HepG2 (cell line): Measurements from ENCODE around the gene NUP88. TPM values are rescaled to one million over a fixed set of nuclear protein-coding genes. Genes with fewer than 3 reads are reported as not detected.
A peak's percentile ranks its signal among the peaks of the same experiment; 100 is the strongest.

Experiments used
- BRCA1 ChIP-seq: sonication (generic); formaldehyde crosslinking; IDR thresholded peaks from 2 replicates; pipeline ENCODE4 v1.4.0; 2020; ENCODE audit warnings: missing genetic modification reagents
- CAMTA2 ChIP-seq: sonication (generic); formaldehyde crosslinking; IDR thresholded peaks from 2 replicates; pipeline ENCODE4 v1.4.0; 2020; ENCODE audit warnings: mild to moderate bottlenecking, missing genetic modification reagents, borderline replicate concordance
- ELF1 ChIP-seq: sonication (generic); formaldehyde crosslinking; IDR thresholded peaks from 2 replicates; pipeline ENCODE4 v1.4.0; 2020; ENCODE audit warnings: missing genetic modification reagents
- HCFC1 ChIP-seq: fragments of 150-350 bp; IDR thresholded peaks from 2 replicates; pipeline ENCODE4 v1.6.1; 2014; ENCODE audit warnings: low read depth, low read length
- NR2C2 ChIP-seq: sonication (generic); formaldehyde crosslinking; IDR thresholded peaks from 2 replicates; pipeline ENCODE4 v1.4.0; 2020; ENCODE audit warnings: missing genetic modification reagents, mild to moderate bottlenecking, moderate library complexity, borderline replicate concordance
- SYNCRIP ChIP-seq: fragments of 200-400 bp; formaldehyde crosslinking; IDR thresholded peaks from 2 replicates; pipeline ENCODE4 v1.6.1; 2018; ENCODE audit warnings: mild to moderate bottlenecking, low read depth, low read length; ENCODE audit not compliant: insufficient read depth
- THAP11 ChIP-seq: IDR thresholded peaks from 2 replicates; pipeline ENCODE4 v1.6.1; 2016; ENCODE audit warnings: missing biosample characterization, missing genetic modification reagents
- ZFP82 ChIP-seq: sonication (generic); formaldehyde crosslinking; IDR thresholded peaks from 2 replicates; pipeline ENCODE4 v1.5.1; 2020; ENCODE audit warnings: mild to moderate bottlenecking, missing genetic modification reagents, borderline replicate concordance
- ZMYM3 ChIP-seq: sonication (generic); formaldehyde crosslinking; IDR thresholded peaks from 2 replicates; pipeline ENCODE4 v1.5.1; 2020; ENCODE audit warnings: mild to moderate bottlenecking, missing genetic modification reagents
- ZNF234 ChIP-seq: sonication (generic); formaldehyde crosslinking; conservative IDR thresholded peaks from 2 replicates; pipeline ENCODE4 v1.5.1; 2020; ENCODE audit warnings: mild to moderate bottlenecking, missing genetic modification reagents
- ZNF292 ChIP-seq: sonication (generic); formaldehyde crosslinking; IDR thresholded peaks from 2 replicates; pipeline ENCODE4 v1.8.1; 2022; ENCODE audit warnings: mild to moderate bottlenecking, low read depth, missing genetic modification reagents, borderline replicate concordance
- ZNF44 ChIP-seq: sonication (generic); formaldehyde crosslinking; IDR thresholded peaks from 2 replicates; pipeline ENCODE4 v1.5.1; 2020; ENCODE audit warnings: mild to moderate bottlenecking, missing genetic modification reagents
- ZNF558 ChIP-seq: sonication (generic); formaldehyde crosslinking; IDR thresholded peaks from 2 replicates; pipeline ENCODE4 v1.9.0; 2022; ENCODE audit warnings: mild to moderate bottlenecking, missing genetic modification reagents, borderline replicate concordance
- polyA plus RNA-seq, 8 experiments: library from polyadenylated mRNA; depleted of rRNA in 3 of 8; stranded (reverse) in 7 of 8; unstranded in 1 of 8; fragments of >200 nt; fragmentation: Illumina TruSeq in 4 of 8; extraction: Trizol in 4 of 8; gene quantifications; 2 replicates each; pipeline versions ENCODE4 v1.2.1 to v1.2.3, GENCODE V29; 2011 to 2016; ENCODE audit warnings: low read depth in 4 of 8, missing spikeins in 1 of 8, mixed read lengths in 1 of 8; ENCODE audit not compliant: insufficient read depth in 1 of 8
- total RNA-seq, 5 experiments: library from RNA; depleted of rRNA; stranded (reverse); fragments of >200 nt; fragmentation: Illumina TruSeq; extraction: Trizol; gene quantifications; 2 replicates each; pipeline ENCODE4 v1.2.3, GENCODE V29; 2016; ENCODE audit warnings: low read depth in 1 of 5
- TF ChIP-seq, protein P1 (sequence below): sonication (generic); formaldehyde crosslinking; conservative IDR thresholded peaks from 2 replicates; pipeline ENCODE4 v1.4.0; 2020; ENCODE audit warnings: missing genetic modification reagents
- TF ChIP-seq, protein P2 (sequence below): sonication (generic); formaldehyde crosslinking; conservative IDR thresholded peaks from 2 replicates; pipeline ENCODE4 v1.4.0; 2020; ENCODE audit warnings: missing genetic modification reagents
- TF ChIP-seq, protein P3 (sequence below): IDR thresholded peaks from 2 replicates; pipeline ENCODE4 v1.6.1; 2016; ENCODE audit warnings: mild to moderate bottlenecking
- TF ChIP-seq, protein P4 (sequence below): sonication (generic); formaldehyde crosslinking; IDR thresholded peaks from 2 replicates; pipeline ENCODE4 v1.9.0; 2021; ENCODE audit warnings: missing genetic modification reagents, mild to moderate bottlenecking, borderline replicate concordance
- TF ChIP-seq, protein P5 (sequence below): sonication (generic); formaldehyde crosslinking; IDR thresholded peaks from 2 replicates; pipeline ENCODE4 v1.5.0; 2020; ENCODE audit warnings: mild to moderate bottlenecking, missing genetic modification reagents
- TF ChIP-seq, protein P6 (sequence below): sonication (generic); formaldehyde crosslinking; IDR thresholded peaks from 2 replicates; pipeline ENCODE4 v1.8.1; 2022; ENCODE audit warnings: mild to moderate bottlenecking, missing genetic modification reagents

NUP88 gene
- total and polyA plus RNA-seq, 2 of the 13 experiments (the other 11 are each of a cell fraction or from before 2014, with no cell fraction given) = 48.2 to 130 TPM

DNA sequence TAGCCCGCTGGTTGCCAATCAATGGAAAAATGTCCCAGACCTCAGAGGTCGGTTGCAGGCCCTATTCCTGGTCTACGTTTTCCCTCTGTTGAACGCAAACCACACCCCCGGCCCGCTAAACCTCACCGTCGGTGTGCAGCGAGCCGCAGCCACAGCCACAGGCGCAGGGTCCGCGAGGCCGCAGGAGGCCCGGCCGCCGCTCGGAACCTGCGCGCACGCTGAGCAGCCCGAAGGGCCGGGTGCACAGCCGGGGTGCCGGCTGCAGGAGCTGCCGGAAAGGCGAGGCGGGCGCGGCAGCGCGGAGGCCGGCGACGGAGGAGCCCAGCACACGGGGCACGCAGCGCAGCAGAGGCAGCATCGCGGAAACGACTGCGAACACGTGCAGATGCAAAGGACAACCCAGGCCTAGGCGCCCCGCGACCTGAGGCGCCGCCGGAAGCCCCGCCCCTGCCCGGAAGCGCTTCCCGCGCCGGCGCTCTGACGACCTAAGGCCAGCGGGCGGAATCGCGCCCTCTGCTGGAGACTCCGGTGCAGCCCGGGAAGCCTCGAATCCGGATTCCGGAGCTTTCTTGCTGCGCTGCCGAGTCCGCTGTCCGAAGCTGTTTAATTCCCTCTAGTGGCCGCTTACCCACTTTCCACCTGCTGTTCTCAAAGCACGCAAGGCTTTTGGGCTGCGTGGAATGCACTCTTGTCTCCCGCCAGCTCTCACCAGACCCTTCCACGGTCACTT is 19.4 kb upstream of the NUP88 start, which contains the start of gene C1QBP (continued):
- TF ChIP-seq, protein P1, sequence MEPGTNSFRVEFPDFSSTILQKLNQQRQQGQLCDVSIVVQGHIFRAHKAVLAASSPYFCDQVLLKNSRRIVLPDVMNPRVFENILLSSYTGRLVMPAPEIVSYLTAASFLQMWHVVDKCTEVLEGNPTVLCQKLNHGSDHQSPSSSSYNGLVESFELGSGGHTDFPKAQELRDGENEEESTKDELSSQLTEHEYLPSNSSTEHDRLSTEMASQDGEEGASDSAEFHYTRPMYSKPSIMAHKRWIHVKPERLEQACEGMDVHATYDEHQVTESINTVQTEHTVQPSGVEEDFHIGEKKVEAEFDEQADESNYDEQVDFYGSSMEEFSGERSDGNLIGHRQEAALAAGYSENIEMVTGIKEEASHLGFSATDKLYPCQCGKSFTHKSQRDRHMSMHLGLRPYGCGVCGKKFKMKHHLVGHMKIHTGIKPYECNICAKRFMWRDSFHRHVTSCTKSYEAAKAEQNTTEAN (CRISPR knock-in tag) = peak; percentile 77
- TF ChIP-seq BRCA1 = peak; percentile 89; the same call in 1 of the 2 replicates
- no peak for TF ChIP-seq ZMYM3 (CRISPR knock-in tag)
- TF ChIP-seq ZNF234 (CRISPR knock-in tag) = peak; percentile 56; the same call in 1 of the 2 replicates
- TF ChIP-seq SYNCRIP = no peak
- TF ChIP-seq, protein P2, sequence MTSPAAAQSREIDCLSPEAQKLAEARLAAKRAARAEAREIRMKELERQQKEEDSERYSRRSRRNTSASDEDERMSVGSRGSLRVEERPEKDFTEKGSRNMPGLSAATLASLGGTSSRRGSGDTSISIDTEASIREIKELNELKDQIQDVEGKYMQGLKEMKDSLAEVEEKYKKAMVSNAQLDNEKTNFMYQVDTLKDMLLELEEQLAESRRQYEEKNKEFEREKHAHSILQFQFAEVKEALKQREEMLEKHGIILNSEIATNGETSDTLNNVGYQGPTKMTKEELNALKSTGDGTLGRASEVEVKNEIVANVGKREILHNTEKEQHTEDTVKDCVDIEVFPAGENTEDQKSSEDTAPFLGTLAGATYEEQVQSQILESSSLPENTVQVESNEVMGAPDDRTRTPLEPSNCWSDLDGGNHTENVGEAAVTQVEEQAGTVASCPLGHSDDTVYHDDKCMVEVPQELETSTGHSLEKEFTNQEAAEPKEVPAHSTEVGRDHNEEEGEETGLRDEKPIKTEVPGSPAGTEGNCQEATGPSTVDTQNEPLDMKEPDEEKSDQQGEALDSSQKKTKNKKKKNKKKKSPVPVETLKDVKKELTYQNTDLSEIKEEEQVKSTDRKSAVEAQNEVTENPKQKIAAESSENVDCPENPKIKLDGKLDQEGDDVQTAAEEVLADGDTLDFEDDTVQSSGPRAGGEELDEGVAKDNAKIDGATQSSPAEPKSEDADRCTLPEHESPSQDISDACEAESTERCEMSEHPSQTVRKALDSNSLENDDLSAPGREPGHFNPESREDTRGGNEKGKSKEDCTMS = no peak
- TF ChIP-seq, protein P3, sequence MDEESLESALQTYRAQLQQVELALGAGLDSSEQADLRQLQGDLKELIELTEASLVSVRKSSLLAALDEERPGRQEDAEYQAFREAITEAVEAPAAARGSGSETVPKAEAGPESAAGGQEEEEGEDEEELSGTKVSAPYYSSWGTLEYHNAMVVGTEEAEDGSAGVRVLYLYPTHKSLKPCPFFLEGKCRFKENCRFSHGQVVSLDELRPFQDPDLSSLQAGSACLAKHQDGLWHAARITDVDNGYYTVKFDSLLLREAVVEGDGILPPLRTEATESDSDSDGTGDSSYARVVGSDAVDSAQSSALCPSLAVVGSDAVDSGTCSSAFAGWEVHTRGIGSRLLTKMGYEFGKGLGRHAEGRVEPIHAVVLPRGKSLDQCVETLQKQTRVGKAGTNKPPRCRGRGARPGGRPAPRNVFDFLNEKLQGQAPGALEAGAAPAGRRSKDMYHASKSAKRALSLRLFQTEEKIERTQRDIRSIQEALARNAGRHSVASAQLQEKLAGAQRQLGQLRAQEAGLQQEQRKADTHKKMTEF (CRISPR knock-in tag) = peak; percentile 90
- TF ChIP-seq, protein P4, sequence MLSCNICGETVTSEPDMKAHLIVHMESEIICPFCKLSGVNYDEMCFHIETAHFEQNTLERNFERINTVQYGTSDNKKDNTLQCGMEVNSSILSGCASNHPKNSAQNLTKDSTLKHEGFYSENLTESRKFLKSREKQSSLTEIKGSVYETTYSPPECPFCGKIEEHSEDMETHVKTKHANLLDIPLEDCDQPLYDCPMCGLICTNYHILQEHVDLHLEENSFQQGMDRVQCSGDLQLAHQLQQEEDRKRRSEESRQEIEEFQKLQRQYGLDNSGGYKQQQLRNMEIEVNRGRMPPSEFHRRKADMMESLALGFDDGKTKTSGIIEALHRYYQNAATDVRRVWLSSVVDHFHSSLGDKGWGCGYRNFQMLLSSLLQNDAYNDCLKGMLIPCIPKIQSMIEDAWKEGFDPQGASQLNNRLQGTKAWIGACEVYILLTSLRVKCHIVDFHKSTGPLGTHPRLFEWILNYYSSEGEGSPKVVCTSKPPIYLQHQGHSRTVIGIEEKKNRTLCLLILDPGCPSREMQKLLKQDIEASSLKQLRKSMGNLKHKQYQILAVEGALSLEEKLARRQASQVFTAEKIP (CRISPR knock-in tag) = no peak
- no peak for TF ChIP-seq ZNF44 (CRISPR knock-in tag)
- peak; percentile 92 for TF ChIP-seq NR2C2 (CRISPR knock-in tag)
- TF ChIP-seq THAP11 = peak; percentile 91
- TF ChIP-seq CAMTA2 = peak; percentile 62; the same call in 1 of the 2 replicates
- no peak for TF ChIP-seq HCFC1
- 0 out of 2 replicates have a peak, but pooled peaks have one; percentile 75 for TF ChIP-seq ZFP82 (CRISPR knock-in tag)
- TF ChIP-seq, protein P5, sequence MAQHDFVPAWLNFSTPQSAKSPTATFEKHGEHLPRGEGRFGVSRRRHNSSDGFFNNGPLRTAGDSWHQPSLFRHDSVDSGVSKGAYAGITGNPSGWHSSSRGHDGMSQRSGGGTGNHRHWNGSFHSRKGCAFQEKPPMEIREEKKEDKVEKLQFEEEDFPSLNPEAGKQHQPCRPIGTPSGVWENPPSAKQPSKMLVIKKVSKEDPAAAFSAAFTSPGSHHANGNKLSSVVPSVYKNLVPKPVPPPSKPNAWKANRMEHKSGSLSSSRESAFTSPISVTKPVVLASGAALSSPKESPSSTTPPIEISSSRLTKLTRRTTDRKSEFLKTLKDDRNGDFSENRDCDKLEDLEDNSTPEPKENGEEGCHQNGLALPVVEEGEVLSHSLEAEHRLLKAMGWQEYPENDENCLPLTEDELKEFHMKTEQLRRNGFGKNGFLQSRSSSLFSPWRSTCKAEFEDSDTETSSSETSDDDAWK (CRISPR knock-in tag) = no peak
- TF ChIP-seq ZNF558 (CRISPR knock-in tag) = no peak; the same call in 1 of the 2 replicates
- TF ChIP-seq, protein P6, sequence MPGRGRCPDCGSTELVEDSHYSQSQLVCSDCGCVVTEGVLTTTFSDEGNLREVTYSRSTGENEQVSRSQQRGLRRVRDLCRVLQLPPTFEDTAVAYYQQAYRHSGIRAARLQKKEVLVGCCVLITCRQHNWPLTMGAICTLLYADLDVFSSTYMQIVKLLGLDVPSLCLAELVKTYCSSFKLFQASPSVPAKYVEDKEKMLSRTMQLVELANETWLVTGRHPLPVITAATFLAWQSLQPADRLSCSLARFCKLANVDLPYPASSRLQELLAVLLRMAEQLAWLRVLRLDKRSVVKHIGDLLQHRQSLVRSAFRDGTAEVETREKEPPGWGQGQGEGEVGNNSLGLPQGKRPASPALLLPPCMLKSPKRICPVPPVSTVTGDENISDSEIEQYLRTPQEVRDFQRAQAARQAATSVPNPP (CRISPR knock-in tag) = peak; percentile 76; the same call in 1 of the 2 replicates
- TF ChIP-seq ELF1 (CRISPR knock-in tag) = peak; percentile 82
- TF ChIP-seq ZNF292 (CRISPR knock-in tag) = no peak
